WTC11 (cell line): ENCODE measurements around the gene LETM1. TPM values are rescaled to one million over a fixed set of nuclear protein-coding genes. Genes with fewer than 3 reads are reported as not detected.
A peak's percentile ranks its signal among the peaks of the same experiment; 100 is the strongest.

Source experiments
- ATAC-seq: fragments of 200-7000 bp; cut with Tn5 transposase; 2 replicates; pipeline ENCODE4 v1.10.0; 2021; ENCODE audit warnings: mild to moderate bottlenecking, moderate library complexity
- CTCF ChIA-PET: fragments of 300-600 bp; sonication (Branson Sonifier 250); formaldehyde crosslinking; loops from one replicate; lab custom pipeline; 2021; ENCODE audit warnings: antibody characterized with exemption; lab: Charles Lee
- POLR2A ChIA-PET: fragments of 350-600 bp; sonication (Branson Sonifier 250); formaldehyde crosslinking; loops from one replicate; lab custom pipeline; 2021; ENCODE audit warnings: antibody characterized with exemption; lab: Charles Lee
- DNase-seq: peaks from one replicate; pipeline ENCODE4 v3.0.0; 2021; ENCODE audit warnings: low spot score
- H3K27ac Mint-ChIP-seq: 2 replicates; pipeline ENCODE4 v1.8.0; 2021; ENCODE audit warnings: mixed read lengths
- H3K27me3 Mint-ChIP-seq: 2 replicates; pipeline ENCODE4 v1.8.0; 2021; ENCODE audit warnings: low read depth, mild to moderate bottlenecking, moderate library complexity, mixed read lengths
- H3K36me3 Mint-ChIP-seq: 2 replicates; pipeline ENCODE4 v1.8.0; 2021; ENCODE audit warnings: mixed read lengths
- H3K4me1 Mint-ChIP-seq: 2 replicates; pipeline ENCODE4 v1.8.0; 2022; ENCODE audit warnings: mixed read lengths
- H3K4me3 Mint-ChIP-seq: 2 replicates; pipeline ENCODE4 v1.8.0; 2021; ENCODE audit warnings: mild to moderate bottlenecking, moderate library complexity, mixed read lengths
- H3K9me3 Mint-ChIP-seq: 2 replicates; pipeline ENCODE4 v1.8.0; 2021; ENCODE audit warnings: mixed read lengths
- ESRRA ChIP-seq: sonication (generic); formaldehyde crosslinking; IDR thresholded peaks from 2 replicates; pipeline ENCODE4 v1.8.1; 2022; ENCODE audit warnings: mild to moderate bottlenecking, missing genetic modification reagents, borderline replicate concordance
- JUN ChIP-seq: sonication (generic); formaldehyde crosslinking; IDR thresholded peaks from 2 replicates; pipeline ENCODE4 v1.8.0; 2023; ENCODE audit warnings: mild to moderate bottlenecking, missing genetic modification reagents
- MYBL2 ChIP-seq: sonication (generic); formaldehyde crosslinking; IDR thresholded peaks from 2 replicates; pipeline ENCODE4 v1.8.1; 2023; ENCODE audit warnings: mild to moderate bottlenecking, moderate library complexity, missing genetic modification reagents
- NFATC4 ChIP-seq: fragments of 250-450 bp; sonication (Bioruptor Pico); IDR thresholded peaks from 2 replicates; pipeline ENCODE4 v1.9.0; 2021; ENCODE audit warnings: mild to moderate bottlenecking
- NR3C1 ChIP-seq: sonication (generic); formaldehyde crosslinking; conservative IDR thresholded peaks from 2 replicates; pipeline ENCODE4 v1.8.1; 2023; ENCODE audit warnings: low read depth, mild to moderate bottlenecking, missing genetic modification reagents
- RELA ChIP-seq: sonication (generic); formaldehyde crosslinking; IDR thresholded peaks from 2 replicates; pipeline ENCODE4 v1.8.1; 2022; ENCODE audit warnings: missing genetic modification reagents, mild to moderate bottlenecking, borderline replicate concordance
- SMAD4 ChIP-seq: sonication (generic); formaldehyde crosslinking; IDR thresholded peaks from 2 replicates; pipeline ENCODE4 v1.8.0; 2022; ENCODE audit warnings: mild to moderate bottlenecking, missing genetic modification reagents
- SP1 ChIP-seq: sonication (generic); formaldehyde crosslinking; conservative IDR thresholded peaks from 2 replicates; pipeline ENCODE4 v1.8.1; 2022; ENCODE audit warnings: missing genetic modification reagents
- TCF7 ChIP-seq: sonication (generic); formaldehyde crosslinking; IDR thresholded peaks from 2 replicates; pipeline ENCODE4 v1.8.0; 2022; ENCODE audit warnings: mild to moderate bottlenecking, low read depth, missing genetic modification reagents, moderate library complexity
- ZBTB21 ChIP-seq: sonication (generic); formaldehyde crosslinking; IDR thresholded peaks from 2 replicates; pipeline ENCODE4 v1.8.1; 2023; ENCODE audit warnings: mild to moderate bottlenecking, missing genetic modification reagents, borderline replicate concordance
- ZNF263 ChIP-seq: sonication (generic); formaldehyde crosslinking; IDR thresholded peaks from 2 replicates; pipeline ENCODE4 v1.8.1; 2022; ENCODE audit warnings: low read depth, mild to moderate bottlenecking, moderate library complexity, missing genetic modification reagents
- ZNF317 ChIP-seq: sonication (generic); formaldehyde crosslinking; IDR thresholded peaks from 2 replicates; pipeline ENCODE4 v1.8.1; 2023; ENCODE audit warnings: low read depth, mild to moderate bottlenecking, moderate library complexity, missing genetic modification reagents, borderline replicate concordance
- ZNF423 ChIP-seq: fragments of 250-450 bp; sonication (Bioruptor Pico); IDR thresholded peaks from 2 replicates; pipeline ENCODE4 v2.1.2; 2022; ENCODE audit warnings: mild to moderate bottlenecking, moderate library complexity
- ZNF671 ChIP-seq: fragments of 250-450 bp; sonication (Bioruptor Pico); IDR thresholded peaks from 2 replicates; pipeline ENCODE4 v1.8.0; 2021; ENCODE audit warnings: mild to moderate bottlenecking
- total RNA-seq: library from RNA; stranded (reverse); gene quantifications from 3 replicates; pipeline ENCODE4 v1.2.3, GENCODE V29; 2021
- TF ChIP-seq, protein P1 (sequence below): sonication (generic); formaldehyde crosslinking; IDR thresholded peaks from 2 replicates; pipeline ENCODE4 v1.8.0; 2023; ENCODE audit warnings: missing genetic modification reagents
- TF ChIP-seq, protein P2 (sequence below): sonication (generic); formaldehyde crosslinking; IDR thresholded peaks from 2 replicates; pipeline ENCODE4 v1.8.0; 2022; ENCODE audit warnings: mild to moderate bottlenecking, missing genetic modification reagents
- TF ChIP-seq, protein P3 (sequence below): sonication (generic); formaldehyde crosslinking; IDR thresholded peaks from 2 replicates; pipeline ENCODE4 v1.8.1; 2023; ENCODE audit warnings: mild to moderate bottlenecking, missing genetic modification reagents
- TF ChIP-seq, protein P4 (sequence below): sonication (generic); formaldehyde crosslinking; IDR thresholded peaks from 2 replicates; pipeline ENCODE4 v1.8.0; 2023; ENCODE audit warnings: mild to moderate bottlenecking, missing genetic modification reagents
- TF ChIP-seq, protein P5 (sequence below): fragments of 200-600 bp; IDR thresholded peaks from 2 replicates; pipeline ENCODE4 v1.8.0; 2022; ENCODE audit warnings: antibody characterized with exemption
- TF ChIP-seq, protein P6 (sequence below): sonication (generic); formaldehyde crosslinking; IDR thresholded peaks from 2 replicates; pipeline ENCODE4 v1.8.0; 2022; ENCODE audit warnings: mild to moderate bottlenecking, missing genetic modification reagents
- TF ChIP-seq, protein P7 (sequence below): sonication (generic); formaldehyde crosslinking; IDR thresholded peaks from 2 replicates; pipeline ENCODE4 v1.8.1; 2023; ENCODE audit warnings: mild to moderate bottlenecking, moderate library complexity, missing genetic modification reagents

The LETM1 gene
- total RNA-seq, 1 experiment from 2014 or later: 66.7 TPM

DNA sequence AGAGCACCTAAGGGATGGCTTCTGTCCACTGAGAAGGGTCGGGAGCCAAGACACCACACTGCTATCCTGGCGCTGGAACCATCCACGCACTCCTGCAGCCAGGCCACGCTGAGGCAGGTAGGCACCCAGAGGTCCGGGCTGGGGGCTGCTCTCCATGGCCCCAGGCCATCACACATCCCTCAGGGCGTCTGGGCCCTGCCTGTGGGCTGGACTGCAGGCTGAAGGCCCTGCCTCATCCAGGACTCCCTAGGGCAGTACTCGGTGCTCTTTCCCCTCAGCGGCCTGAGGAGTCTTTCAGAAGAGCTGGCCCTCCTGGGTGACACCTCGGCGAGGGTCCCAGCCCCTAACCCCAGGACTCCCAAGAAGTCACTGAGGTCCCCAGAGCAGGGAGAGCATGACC lies 45.2 kb downstream of the LETM1 start:
- H3K36me3 Mint-ChIP-seq: peaks cover 10% of the 10 kb centered on the region
- POLR2A ChIA-PET: no interaction called here
- CTCF ChIA-PET: interaction anchor here (0.6 to 10.0 kb wide), 22 partner anchors 10 to 1652 kb away, joined by 3 to 188 read pairs (median 6); partner anchors contain the start of genes DOK7, FGFR3, TACC3 and TMEM129
- H3K27me3 Mint-ChIP-seq: no peaks in the 10 kb centered on the region
- DNase-seq (no peak), ATAC-seq (no peak)
- H3K4me3 Mint-ChIP-seq: no peak overlapping the region
- no peaks in the 10 kb centered on the region for H3K4me1 Mint-ChIP-seq
- no peak overlapping the region for H3K27ac Mint-ChIP-seq
- H3K9me3 Mint-ChIP-seq: no peaks in the 10 kb centered on the region
- no peak for TF ChIP-seq ESRRA (CRISPR knock-in tag)
- TF ChIP-seq ZNF671 (CRISPR knock-in tag): no peak
- no peak for TF ChIP-seq JUN (CRISPR knock-in tag)
- no peak for TF ChIP-seq NR3C1 (CRISPR knock-in tag)
- TF ChIP-seq, protein P1, sequence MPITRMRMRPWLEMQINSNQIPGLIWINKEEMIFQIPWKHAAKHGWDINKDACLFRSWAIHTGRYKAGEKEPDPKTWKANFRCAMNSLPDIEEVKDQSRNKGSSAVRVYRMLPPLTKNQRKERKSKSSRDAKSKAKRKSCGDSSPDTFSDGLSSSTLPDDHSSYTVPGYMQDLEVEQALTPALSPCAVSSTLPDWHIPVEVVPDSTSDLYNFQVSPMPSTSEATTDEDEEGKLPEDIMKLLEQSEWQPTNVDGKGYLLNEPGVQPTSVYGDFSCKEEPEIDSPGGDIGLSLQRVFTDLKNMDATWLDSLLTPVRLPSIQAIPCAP: no peak
- TF ChIP-seq, protein P2, sequence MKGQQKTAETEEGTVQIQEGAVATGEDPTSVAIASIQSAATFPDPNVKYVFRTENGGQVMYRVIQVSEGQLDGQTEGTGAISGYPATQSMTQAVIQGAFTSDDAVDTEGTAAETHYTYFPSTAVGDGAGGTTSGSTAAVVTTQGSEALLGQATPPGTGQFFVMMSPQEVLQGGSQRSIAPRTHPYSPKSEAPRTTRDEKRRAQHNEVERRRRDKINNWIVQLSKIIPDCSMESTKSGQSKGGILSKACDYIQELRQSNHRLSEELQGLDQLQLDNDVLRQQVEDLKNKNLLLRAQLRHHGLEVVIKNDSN (CRISPR knock-in tag): no peak
- TF ChIP-seq, protein P3, sequence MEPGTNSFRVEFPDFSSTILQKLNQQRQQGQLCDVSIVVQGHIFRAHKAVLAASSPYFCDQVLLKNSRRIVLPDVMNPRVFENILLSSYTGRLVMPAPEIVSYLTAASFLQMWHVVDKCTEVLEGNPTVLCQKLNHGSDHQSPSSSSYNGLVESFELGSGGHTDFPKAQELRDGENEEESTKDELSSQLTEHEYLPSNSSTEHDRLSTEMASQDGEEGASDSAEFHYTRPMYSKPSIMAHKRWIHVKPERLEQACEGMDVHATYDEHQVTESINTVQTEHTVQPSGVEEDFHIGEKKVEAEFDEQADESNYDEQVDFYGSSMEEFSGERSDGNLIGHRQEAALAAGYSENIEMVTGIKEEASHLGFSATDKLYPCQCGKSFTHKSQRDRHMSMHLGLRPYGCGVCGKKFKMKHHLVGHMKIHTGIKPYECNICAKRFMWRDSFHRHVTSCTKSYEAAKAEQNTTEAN (CRISPR knock-in tag): no peak
- no peak for TF ChIP-seq TCF7
- TF ChIP-seq ZNF423 (CRISPR knock-in tag): no peak
- TF ChIP-seq, protein P4, sequence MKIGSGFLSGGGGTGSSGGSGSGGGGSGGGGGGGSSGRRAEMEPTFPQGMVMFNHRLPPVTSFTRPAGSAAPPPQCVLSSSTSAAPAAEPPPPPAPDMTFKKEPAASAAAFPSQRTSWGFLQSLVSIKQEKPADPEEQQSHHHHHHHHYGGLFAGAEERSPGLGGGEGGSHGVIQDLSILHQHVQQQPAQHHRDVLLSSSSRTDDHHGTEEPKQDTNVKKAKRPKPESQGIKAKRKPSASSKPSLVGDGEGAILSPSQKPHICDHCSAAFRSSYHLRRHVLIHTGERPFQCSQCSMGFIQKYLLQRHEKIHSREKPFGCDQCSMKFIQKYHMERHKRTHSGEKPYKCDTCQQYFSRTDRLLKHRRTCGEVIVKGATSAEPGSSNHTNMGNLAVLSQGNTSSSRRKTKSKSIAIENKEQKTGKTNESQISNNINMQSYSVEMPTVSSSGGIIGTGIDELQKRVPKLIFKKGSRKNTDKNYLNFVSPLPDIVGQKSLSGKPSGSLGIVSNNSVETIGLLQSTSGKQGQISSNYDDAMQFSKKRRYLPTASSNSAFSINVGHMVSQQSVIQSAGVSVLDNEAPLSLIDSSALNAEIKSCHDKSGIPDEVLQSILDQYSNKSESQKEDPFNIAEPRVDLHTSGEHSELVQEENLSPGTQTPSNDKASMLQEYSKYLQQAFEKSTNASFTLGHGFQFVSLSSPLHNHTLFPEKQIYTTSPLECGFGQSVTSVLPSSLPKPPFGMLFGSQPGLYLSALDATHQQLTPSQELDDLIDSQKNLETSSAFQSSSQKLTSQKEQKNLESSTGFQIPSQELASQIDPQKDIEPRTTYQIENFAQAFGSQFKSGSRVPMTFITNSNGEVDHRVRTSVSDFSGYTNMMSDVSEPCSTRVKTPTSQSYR (CRISPR knock-in tag): no peak

DNA sequence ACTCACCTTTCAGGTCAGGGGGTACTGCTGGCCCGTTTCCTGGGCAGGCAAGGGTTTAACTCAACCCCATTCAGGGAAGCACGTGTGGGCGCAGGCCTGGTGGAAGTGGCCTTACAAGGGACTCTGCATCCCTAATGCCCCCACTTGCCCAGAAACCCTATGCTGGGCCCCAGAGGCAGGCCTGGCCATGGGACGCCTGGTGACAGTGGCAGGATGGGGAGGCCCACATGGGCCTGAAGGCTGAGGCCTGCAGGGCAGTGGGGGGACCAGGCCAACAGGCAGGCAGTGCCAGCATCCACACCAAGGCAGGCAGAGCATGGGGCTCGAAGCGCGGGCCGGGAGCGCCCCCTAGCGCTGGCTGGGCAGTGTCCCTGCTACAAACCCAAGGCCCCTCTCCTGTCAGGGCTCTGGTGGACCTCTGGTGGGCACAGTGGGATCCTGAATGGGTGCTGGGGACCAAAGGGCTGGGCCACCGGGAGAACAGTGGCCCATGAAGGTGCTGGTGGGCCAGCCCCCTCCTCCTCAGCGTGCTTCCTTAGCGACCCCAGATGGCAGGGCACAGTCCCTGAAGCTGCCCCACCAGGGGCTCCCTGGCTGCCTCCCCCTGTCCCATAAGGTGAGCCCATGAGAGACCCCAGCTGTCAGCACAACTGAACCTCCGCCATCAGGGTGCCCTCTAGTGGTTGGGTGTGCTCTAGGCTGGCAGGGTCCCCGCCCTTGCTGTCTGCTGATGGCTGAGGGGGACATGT lies 46.0 kb downstream of the LETM1 start:
- Mint-ChIP-seq H3K4me1 (no peaks in the 10 kb centered on the region), H3K4me3 (no peak overlapping the region), H3K27ac (no peak overlapping the region), H3K36me3 (peaks cover 10% of the 10 kb centered on the region), H3K9me3 (no peaks in the 10 kb centered on the region), H3K27me3 (no peaks in the 10 kb centered on the region)
- CTCF ChIA-PET: interaction anchor here (0.6 to 10.0 kb wide), 27 partner anchors 10 to 1653 kb away, joined by 3 to 188 read pairs (median 5); partner anchors contain the start of genes DOK7, FGFR3, TACC3 and TMEM129
- ATAC-seq: peak; percentile 91
- peak; percentile 90 for DNase-seq
- POLR2A ChIA-PET: interaction anchor here (0.9 kb wide), 1 partner anchor 57 kb away, joined by 3 read pairs; no protein-coding TSS in a partner anchor
- TF ChIP-seq JUN (CRISPR knock-in tag) (no peak), RELA (CRISPR knock-in tag) (no peak), ZNF423 (CRISPR knock-in tag) (peak; percentile 95), MYBL2 (CRISPR knock-in tag) (no peak), ZBTB21 (CRISPR knock-in tag) (no peak), SMAD4 (CRISPR knock-in tag) (no peak), ZNF263 (CRISPR knock-in tag) (peak; percentile 14; the same call in 1 of the 2 replicates), ZNF317 (no peak), NFATC4 (CRISPR knock-in tag) (0 out of 2 replicates have a peak, but pooled peaks have one; percentile 67), SP1 (CRISPR knock-in tag) (peak; percentile 54; the same call in 1 of the 2 replicates)
- TF ChIP-seq, protein P5, sequence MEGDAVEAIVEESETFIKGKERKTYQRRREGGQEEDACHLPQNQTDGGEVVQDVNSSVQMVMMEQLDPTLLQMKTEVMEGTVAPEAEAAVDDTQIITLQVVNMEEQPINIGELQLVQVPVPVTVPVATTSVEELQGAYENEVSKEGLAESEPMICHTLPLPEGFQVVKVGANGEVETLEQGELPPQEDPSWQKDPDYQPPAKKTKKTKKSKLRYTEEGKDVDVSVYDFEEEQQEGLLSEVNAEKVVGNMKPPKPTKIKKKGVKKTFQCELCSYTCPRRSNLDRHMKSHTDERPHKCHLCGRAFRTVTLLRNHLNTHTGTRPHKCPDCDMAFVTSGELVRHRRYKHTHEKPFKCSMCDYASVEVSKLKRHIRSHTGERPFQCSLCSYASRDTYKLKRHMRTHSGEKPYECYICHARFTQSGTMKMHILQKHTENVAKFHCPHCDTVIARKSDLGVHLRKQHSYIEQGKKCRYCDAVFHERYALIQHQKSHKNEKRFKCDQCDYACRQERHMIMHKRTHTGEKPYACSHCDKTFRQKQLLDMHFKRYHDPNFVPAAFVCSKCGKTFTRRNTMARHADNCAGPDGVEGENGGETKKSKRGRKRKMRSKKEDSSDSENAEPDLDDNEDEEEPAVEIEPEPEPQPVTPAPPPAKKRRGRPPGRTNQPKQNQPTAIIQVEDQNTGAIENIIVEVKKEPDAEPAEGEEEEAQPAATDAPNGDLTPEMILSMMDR: peak; percentile 92
- TF ChIP-seq, protein P6, sequence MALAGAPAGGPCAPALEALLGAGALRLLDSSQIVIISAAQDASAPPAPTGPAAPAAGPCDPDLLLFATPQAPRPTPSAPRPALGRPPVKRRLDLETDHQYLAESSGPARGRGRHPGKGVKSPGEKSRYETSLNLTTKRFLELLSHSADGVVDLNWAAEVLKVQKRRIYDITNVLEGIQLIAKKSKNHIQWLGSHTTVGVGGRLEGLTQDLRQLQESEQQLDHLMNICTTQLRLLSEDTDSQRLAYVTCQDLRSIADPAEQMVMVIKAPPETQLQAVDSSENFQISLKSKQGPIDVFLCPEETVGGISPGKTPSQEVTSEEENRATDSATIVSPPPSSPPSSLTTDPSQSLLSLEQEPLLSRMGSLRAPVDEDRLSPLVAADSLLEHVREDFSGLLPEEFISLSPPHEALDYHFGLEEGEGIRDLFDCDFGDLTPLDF (CRISPR knock-in tag): no peak
- TF ChIP-seq, protein P7, sequence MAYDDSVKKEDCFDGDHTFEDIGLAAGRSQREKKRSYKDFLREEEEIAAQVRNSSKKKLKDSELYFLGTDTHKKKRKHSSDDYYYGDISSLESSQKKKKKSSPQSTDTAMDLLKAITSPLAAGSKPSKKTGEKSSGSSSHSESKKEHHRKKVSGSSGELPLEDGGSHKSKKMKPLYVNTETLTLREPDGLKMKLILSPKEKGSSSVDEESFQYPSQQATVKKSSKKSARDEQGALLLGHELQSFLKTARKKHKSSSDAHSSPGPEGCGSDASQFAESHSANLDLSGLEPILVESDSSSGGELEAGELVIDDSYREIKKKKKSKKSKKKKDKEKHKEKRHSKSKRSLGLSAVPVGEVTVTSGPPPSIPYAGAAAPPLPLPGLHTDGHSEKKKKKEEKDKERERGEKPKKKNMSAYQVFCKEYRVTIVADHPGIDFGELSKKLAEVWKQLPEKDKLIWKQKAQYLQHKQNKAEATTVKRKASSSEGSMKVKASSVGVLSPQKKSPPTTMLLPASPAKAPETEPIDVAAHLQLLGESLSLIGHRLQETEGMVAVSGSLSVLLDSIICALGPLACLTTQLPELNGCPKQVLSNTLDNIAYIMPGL (CRISPR knock-in tag): peak; percentile 91
